GM12878 (cell line): ENCODE data around the gene INTU.

ENCODE experiments used
- CEBPB ChIP-seq, 2 experiments: fragments of 150-350 bp in 1 of 2; IDR thresholded peaks; 2 replicates each; pipeline ENCODE4 v1.6.1; 2012 to 2014; ENCODE audit warnings: low read depth in 2 of 2, low read length in 2 of 2, borderline replicate concordance in 1 of 2, inconsistent platforms in 1 of 2
- CHD2 ChIP-seq: IDR thresholded peaks from 2 replicates; pipeline ENCODE4 v1.6.1; 2011; ENCODE audit warnings: low read depth, low read length, improper control_type of control experiment, borderline replicate concordance
- NR2C2 ChIP-seq: IDR thresholded peaks from 2 replicates; pipeline ENCODE4 v1.6.1; 2011; ENCODE audit warnings: borderline replicate concordance, low read depth; ENCODE audit not compliant: control insufficient read depth, insufficient read length
- POLR2AphosphoS5 ChIP-seq: IDR thresholded peaks from 2 replicates; pipeline ENCODE4 v1.6.1; 2011; ENCODE audit warnings: mild to moderate bottlenecking, low read length, inconsistent platforms
- ZSCAN29 ChIP-seq: fragments of 450-650 bp; IDR thresholded peaks from 2 replicates; pipeline ENCODE4 v1.6.1; 2017; ENCODE audit warnings: mild to moderate bottlenecking, moderate library complexity
- TF ChIP-seq, protein P1 (sequence below): IDR thresholded peaks from 2 replicates; pipeline ENCODE4 v1.6.1; 2011; ENCODE audit warnings: low read depth, mild to moderate bottlenecking, low read length, moderate library complexity, borderline replicate concordance; ENCODE audit errors: extremely low read depth
- TF ChIP-seq, protein P2 (sequence below), 3 experiments: IDR thresholded peaks in 2 of 3; conservative IDR thresholded peaks in 1 of 3; 2 replicates each; pipeline ENCODE4 v1.5.1; 2011; ENCODE audit warnings: low read depth in 3 of 3, low read length in 3 of 3, mild to moderate bottlenecking in 3 of 3, control low read depth in 2 of 3, moderate library complexity in 2 of 3, inconsistent platforms in 1 of 3, mixed read lengths in 1 of 3; ENCODE audit not compliant: control insufficient read depth in 2 of 3, insufficient read depth in 1 of 3; ENCODE audit errors: extremely low read depth in 1 of 3
- TF ChIP-seq, protein P3 (sequence below): IDR thresholded peaks from 2 replicates; pipeline ENCODE4 v1.6.1; 2012; ENCODE audit warnings: mild to moderate bottlenecking, low read depth, low read length
- TF ChIP-seq, protein P4 (sequence below): fragments of 150-350 bp; IDR thresholded peaks from 2 replicates; pipeline ENCODE4 v1.6.1; 2014; ENCODE audit warnings: mild to moderate bottlenecking, low read depth, low read length

DNA sequence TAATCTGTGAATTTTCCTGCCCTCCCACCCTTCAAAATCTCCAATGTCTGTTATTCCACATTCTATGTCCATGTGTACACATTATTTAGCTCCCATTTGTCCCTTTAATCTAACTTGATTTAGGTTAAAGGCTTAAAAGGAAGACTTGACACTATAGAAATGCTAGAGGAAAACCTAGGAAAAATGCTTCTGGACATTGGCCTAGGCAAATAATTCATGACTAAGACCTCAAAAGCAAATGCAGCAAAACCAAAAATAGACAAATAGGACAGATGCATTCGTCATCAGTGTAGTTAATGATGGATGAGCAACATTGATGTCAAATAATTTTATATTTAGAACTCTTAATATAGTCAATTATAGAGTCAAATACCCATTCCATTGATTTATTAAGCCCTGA is 36.9 kb downstream of the INTU start:
- TF ChIP-seq, protein P1, sequence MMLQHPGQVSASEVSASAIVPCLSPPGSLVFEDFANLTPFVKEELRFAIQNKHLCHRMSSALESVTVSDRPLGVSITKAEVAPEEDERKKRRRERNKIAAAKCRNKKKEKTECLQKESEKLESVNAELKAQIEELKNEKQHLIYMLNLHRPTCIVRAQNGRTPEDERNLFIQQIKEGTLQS, result no peak
- no peak for TF ChIP-seq ZSCAN29
- TF ChIP-seq, protein P2, sequence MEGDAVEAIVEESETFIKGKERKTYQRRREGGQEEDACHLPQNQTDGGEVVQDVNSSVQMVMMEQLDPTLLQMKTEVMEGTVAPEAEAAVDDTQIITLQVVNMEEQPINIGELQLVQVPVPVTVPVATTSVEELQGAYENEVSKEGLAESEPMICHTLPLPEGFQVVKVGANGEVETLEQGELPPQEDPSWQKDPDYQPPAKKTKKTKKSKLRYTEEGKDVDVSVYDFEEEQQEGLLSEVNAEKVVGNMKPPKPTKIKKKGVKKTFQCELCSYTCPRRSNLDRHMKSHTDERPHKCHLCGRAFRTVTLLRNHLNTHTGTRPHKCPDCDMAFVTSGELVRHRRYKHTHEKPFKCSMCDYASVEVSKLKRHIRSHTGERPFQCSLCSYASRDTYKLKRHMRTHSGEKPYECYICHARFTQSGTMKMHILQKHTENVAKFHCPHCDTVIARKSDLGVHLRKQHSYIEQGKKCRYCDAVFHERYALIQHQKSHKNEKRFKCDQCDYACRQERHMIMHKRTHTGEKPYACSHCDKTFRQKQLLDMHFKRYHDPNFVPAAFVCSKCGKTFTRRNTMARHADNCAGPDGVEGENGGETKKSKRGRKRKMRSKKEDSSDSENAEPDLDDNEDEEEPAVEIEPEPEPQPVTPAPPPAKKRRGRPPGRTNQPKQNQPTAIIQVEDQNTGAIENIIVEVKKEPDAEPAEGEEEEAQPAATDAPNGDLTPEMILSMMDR (IDR thresholded peaks at IDR 0.05 in 2 of 3, conservative IDR thresholded peaks at IDR 0.05 in 1 of 3; ENCODE audit: control insufficient read depth in 2 of 3, extremely low read depth in 1 of 3, insufficient read depth in 1 of 3, low read depth in 3 of 3, low read length in 3 of 3), result no peak
- TF ChIP-seq POLR2AphosphoS5, result no peak
- no peak for TF ChIP-seq NR2C2
- TF ChIP-seq, protein P3, sequence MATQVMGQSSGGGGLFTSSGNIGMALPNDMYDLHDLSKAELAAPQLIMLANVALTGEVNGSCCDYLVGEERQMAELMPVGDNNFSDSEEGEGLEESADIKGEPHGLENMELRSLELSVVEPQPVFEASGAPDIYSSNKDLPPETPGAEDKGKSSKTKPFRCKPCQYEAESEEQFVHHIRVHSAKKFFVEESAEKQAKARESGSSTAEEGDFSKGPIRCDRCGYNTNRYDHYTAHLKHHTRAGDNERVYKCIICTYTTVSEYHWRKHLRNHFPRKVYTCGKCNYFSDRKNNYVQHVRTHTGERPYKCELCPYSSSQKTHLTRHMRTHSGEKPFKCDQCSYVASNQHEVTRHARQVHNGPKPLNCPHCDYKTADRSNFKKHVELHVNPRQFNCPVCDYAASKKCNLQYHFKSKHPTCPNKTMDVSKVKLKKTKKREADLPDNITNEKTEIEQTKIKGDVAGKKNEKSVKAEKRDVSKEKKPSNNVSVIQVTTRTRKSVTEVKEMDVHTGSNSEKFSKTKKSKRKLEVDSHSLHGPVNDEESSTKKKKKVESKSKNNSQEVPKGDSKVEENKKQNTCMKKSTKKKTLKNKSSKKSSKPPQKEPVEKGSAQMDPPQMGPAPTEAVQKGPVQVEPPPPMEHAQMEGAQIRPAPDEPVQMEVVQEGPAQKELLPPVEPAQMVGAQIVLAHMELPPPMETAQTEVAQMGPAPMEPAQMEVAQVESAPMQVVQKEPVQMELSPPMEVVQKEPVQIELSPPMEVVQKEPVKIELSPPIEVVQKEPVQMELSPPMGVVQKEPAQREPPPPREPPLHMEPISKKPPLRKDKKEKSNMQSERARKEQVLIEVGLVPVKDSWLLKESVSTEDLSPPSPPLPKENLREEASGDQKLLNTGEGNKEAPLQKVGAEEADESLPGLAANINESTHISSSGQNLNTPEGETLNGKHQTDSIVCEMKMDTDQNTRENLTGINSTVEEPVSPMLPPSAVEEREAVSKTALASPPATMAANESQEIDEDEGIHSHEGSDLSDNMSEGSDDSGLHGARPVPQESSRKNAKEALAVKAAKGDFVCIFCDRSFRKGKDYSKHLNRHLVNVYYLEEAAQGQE, result no peak
- TF ChIP-seq, protein P4, sequence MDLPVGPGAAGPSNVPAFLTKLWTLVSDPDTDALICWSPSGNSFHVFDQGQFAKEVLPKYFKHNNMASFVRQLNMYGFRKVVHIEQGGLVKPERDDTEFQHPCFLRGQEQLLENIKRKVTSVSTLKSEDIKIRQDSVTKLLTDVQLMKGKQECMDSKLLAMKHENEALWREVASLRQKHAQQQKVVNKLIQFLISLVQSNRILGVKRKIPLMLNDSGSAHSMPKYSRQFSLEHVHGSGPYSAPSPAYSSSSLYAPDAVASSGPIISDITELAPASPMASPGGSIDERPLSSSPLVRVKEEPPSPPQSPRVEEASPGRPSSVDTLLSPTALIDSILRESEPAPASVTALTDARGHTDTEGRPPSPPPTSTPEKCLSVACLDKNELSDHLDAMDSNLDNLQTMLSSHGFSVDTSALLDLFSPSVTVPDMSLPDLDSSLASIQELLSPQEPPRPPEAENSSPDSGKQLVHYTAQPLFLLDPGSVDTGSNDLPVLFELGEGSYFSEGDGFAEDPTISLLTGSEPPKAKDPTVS, result no peak
- no peak for TF ChIP-seq CHD2
- no peak for TF ChIP-seq CEBPB (IDR thresholded peaks at IDR 0.05; ENCODE audit: borderline replicate concordance in 1 of 2, low read depth in 2 of 2, low read length in 2 of 2)
